Breast epithelium (tissue), 3 donors: ENCODE measurements around the gene TPTE.

Source experiments
- POLR2AphosphoS5 ChIP-seq, 3 donors: sonication (generic); formaldehyde crosslinking; IDR thresholded peaks; one replicate each; pipeline ENCODE4 v1.6.1; 2017; ENCODE audit warnings: antibody characterized with exemption in 3 of 3
- TF ChIP-seq, protein P1 (sequence below), 3 donors: fragments of 450-650 bp; IDR thresholded peaks; one replicate each; pipeline ENCODE4 v1.5.1; 2016 to 2017; ENCODE audit warnings: antibody characterized with exemption in 3 of 3, mild to moderate bottlenecking in 3 of 3, moderate library complexity in 3 of 3

GRCh38 chr21:10639123-10639522 lies 117.7 kb downstream of the TPTE start:
- no peak for TF ChIP-seq POLR2AphosphoS5 (IDR thresholded peaks at IDR 0.05)
- TF ChIP-seq, protein P1, sequence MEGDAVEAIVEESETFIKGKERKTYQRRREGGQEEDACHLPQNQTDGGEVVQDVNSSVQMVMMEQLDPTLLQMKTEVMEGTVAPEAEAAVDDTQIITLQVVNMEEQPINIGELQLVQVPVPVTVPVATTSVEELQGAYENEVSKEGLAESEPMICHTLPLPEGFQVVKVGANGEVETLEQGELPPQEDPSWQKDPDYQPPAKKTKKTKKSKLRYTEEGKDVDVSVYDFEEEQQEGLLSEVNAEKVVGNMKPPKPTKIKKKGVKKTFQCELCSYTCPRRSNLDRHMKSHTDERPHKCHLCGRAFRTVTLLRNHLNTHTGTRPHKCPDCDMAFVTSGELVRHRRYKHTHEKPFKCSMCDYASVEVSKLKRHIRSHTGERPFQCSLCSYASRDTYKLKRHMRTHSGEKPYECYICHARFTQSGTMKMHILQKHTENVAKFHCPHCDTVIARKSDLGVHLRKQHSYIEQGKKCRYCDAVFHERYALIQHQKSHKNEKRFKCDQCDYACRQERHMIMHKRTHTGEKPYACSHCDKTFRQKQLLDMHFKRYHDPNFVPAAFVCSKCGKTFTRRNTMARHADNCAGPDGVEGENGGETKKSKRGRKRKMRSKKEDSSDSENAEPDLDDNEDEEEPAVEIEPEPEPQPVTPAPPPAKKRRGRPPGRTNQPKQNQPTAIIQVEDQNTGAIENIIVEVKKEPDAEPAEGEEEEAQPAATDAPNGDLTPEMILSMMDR (IDR thresholded peaks at IDR 0.05): no peak
